Neural cell (in vitro differentiated cells): ENCODE measurements around the gene GJB3. TPM values are rescaled to one million over a fixed set of nuclear protein-coding genes. Genes with fewer than 3 reads are reported as not detected.

Experiments
- H2AFZ ChIP-seq: fragments of 200-600, 300-800 bp; sonication (generic), shearing (Covaris generic); 2 replicates; pipeline ENCODE4 v1.6.0; 2014; ENCODE audit warnings: low read depth, mild to moderate bottlenecking, antibody characterized with exemption, low read length, moderate library complexity
- H3F3A ChIP-seq: fragments of 200-600 bp; shearing (Covaris generic); 2 replicates; pipeline ENCODE4 v1.6.1; 2016; ENCODE audit warnings: mild to moderate bottlenecking, moderate library complexity, mixed read lengths, antibody characterized with exemption, low read length; ENCODE audit not compliant: insufficient read depth, poor library complexity, severe bottlenecking
- H3K27ac ChIP-seq: fragments of 200-600, 300-800 bp; sonication (generic), shearing (Covaris generic); 2 replicates; pipeline ENCODE4 v1.5.1; 2014; ENCODE audit warnings: mild to moderate bottlenecking, low read length, moderate library complexity
- H3K27me3 ChIP-seq: fragments of 300-800, 200-600 bp; sonication (generic), shearing (Covaris generic); 2 replicates; pipeline ENCODE4 v1.6.0; 2014; ENCODE audit warnings: mild to moderate bottlenecking, low read depth, low read length, moderate library complexity; ENCODE audit not compliant: insufficient read depth
- H3K36me3 ChIP-seq: fragments of 300-800, 200-600 bp; sonication (generic), shearing (Covaris generic); 2 replicates; pipeline ENCODE4 v1.5.1; 2014; ENCODE audit warnings: mild to moderate bottlenecking, antibody characterized with exemption, low read length, moderate library complexity; ENCODE audit not compliant: insufficient read depth
- H3K4me2 ChIP-seq: fragments of 300-800, 200-600 bp; sonication (generic), shearing (Covaris generic); 2 replicates; pipeline ENCODE4 v1.6.0; 2014; ENCODE audit warnings: mild to moderate bottlenecking, low read length
- H3K4me3 ChIP-seq: fragments of 300-800, 200-600 bp; sonication (generic), shearing (Covaris generic); 2 replicates; pipeline ENCODE4 v1.5.1; 2014; ENCODE audit warnings: mild to moderate bottlenecking, low read length, moderate library complexity
- H3K79me2 ChIP-seq: fragments of 200-600 bp; shearing (Covaris generic); replicated peaks from 2 replicates; pipeline ENCODE4 v1.6.0; 2014; ENCODE audit warnings: mild to moderate bottlenecking, low read length, moderate library complexity; ENCODE audit not compliant: insufficient read depth
- H3K9ac ChIP-seq: fragments of 300-800, 200-600 bp; sonication (generic), shearing (Covaris generic); 2 replicates; pipeline ENCODE4 v1.6.1; 2016; ENCODE audit warnings: mild to moderate bottlenecking, low read length, mixed read lengths
- H3K9me2 ChIP-seq: fragments of 200-600 bp; shearing (Covaris generic); 2 replicates; pipeline ENCODE4 v1.6.1; 2016; ENCODE audit warnings: mild to moderate bottlenecking, low read length, mixed read lengths; ENCODE audit not compliant: insufficient read depth
- H3K9me3 ChIP-seq: fragments of 200-600, 300-800 bp; sonication (generic), shearing (Covaris generic); 2 replicates; pipeline ENCODE4 v1.6.1; 2016; ENCODE audit warnings: mild to moderate bottlenecking, mixed run types, low read length, moderate library complexity, mixed read lengths
- H4K20me1 ChIP-seq: fragments of 200-600 bp; shearing (Covaris generic); 2 replicates; pipeline ENCODE4 v1.6.1; 2016; ENCODE audit warnings: mild to moderate bottlenecking, mixed run types; ENCODE audit not compliant: insufficient read depth
- CTCF ChIP-seq: fragments of 450-650 bp; IDR thresholded peaks from 2 replicates; pipeline ENCODE4 v1.5.1; 2014; ENCODE audit warnings: antibody characterized with exemption, mild to moderate bottlenecking, moderate library complexity; ENCODE audit not compliant: poor library complexity, severe bottlenecking
- EP300 ChIP-seq: fragments of 450-650 bp; conservative IDR thresholded peaks from 2 replicates; pipeline ENCODE4 v1.6.1; 2014; ENCODE audit warnings: antibody characterized with exemption, mild to moderate bottlenecking, moderate library complexity; ENCODE audit not compliant: poor library complexity, severe bottlenecking
- EZH2 ChIP-seq: fragments of 200-600, 300-800 bp; shearing (Covaris generic), sonication (generic); IDR thresholded peaks from 2 replicates; pipeline ENCODE4 v1.6.1; 2014; ENCODE audit warnings: antibody characterized with exemption, low read length, borderline replicate concordance, mild to moderate bottlenecking; ENCODE audit not compliant: insufficient read depth, poor library complexity, severe bottlenecking
- MXI1 ChIP-seq: fragments of 450-650 bp; conservative IDR thresholded peaks from 2 replicates; pipeline ENCODE4 v1.6.1; 2014; ENCODE audit warnings: antibody characterized with exemption, mild to moderate bottlenecking; ENCODE audit not compliant: poor library complexity, severe bottlenecking
- POLR2AphosphoS5 ChIP-seq: IDR thresholded peaks from 2 replicates; pipeline ENCODE4 v1.6.1; 2012
- RAD21 ChIP-seq: fragments of 450-650 bp; conservative IDR thresholded peaks from 2 replicates; pipeline ENCODE4 v1.6.1; 2014; ENCODE audit warnings: antibody characterized with exemption, mild to moderate bottlenecking, moderate library complexity
- REST ChIP-seq: IDR thresholded peaks from 2 replicates; pipeline ENCODE4 v1.6.1; 2012; ENCODE audit warnings: borderline replicate concordance
- SMC3 ChIP-seq: fragments of 450-650 bp; conservative IDR thresholded peaks from 2 replicates; pipeline ENCODE4 v1.6.1; 2014; ENCODE audit warnings: antibody characterized with exemption, mild to moderate bottlenecking, moderate library complexity; ENCODE audit not compliant: poor library complexity
- TAF1 ChIP-seq: IDR thresholded peaks from 2 replicates; pipeline ENCODE4 v1.6.1; 2012; ENCODE audit warnings: low read depth
- polyA plus RNA-seq: library from polyadenylated mRNA; depleted of rRNA; stranded (reverse); fragments of >200 nt; gene quantifications from 2 replicates; pipeline ENCODE4 v1.2.3, GENCODE V29; 2014

GJB3 gene
- polyA plus RNA-seq, 1 donor from 2014 or later = not detected

DNA sequence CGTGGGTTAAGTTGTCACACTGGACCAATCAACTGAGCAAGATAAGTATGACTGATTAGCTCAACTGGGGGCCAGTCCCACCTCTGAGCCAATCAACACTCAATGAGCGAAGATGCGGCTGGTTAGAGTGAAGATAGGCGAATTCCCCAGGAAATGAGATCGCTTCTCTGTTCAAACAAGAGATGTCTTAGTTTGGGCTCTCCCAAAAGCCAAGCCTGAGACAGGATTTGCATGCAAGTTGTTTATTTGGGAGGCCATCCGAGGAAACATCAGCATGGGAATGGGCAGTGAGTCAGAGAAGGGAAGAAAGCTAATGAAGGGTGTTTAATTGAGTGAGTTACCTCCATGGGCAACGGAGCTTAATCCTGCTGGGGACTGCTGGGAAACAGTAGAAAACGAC lies 31.0 kb upstream of the GJB3 start:
- no peaks in the 10 kb centered on the region for H3K36me3 ChIP-seq
- no peaks in the 10 kb centered on the region for H3K27me3 ChIP-seq
- H2AFZ ChIP-seq = no peak overlapping the region
- H3K79me2 ChIP-seq = no peaks in the 10 kb centered on the region
- no peaks in the 10 kb centered on the region for H3K9me3 ChIP-seq
- no peak for TF ChIP-seq EZH2
- TF ChIP-seq CTCF = no peak
- TF ChIP-seq MXI1 = no peak
- no peak for TF ChIP-seq SMC3
- TF ChIP-seq REST = no peak
- TF ChIP-seq RAD21 = no peak
- no peak for TF ChIP-seq TAF1
- no peak for TF ChIP-seq POLR2AphosphoS5
- TF ChIP-seq EP300 = no peak
- no peak overlapping the region for H3K27ac ChIP-seq
- no peaks in the 10 kb centered on the region for H3F3A ChIP-seq
- no peak overlapping the region for H3K4me3 ChIP-seq
- H4K20me1 ChIP-seq = no peaks in the 10 kb centered on the region
- H3K9ac ChIP-seq = no peak overlapping the region
- H3K9me2 ChIP-seq = no peaks in the 10 kb centered on the region
- H3K4me2 ChIP-seq = no peak overlapping the region

DNA sequence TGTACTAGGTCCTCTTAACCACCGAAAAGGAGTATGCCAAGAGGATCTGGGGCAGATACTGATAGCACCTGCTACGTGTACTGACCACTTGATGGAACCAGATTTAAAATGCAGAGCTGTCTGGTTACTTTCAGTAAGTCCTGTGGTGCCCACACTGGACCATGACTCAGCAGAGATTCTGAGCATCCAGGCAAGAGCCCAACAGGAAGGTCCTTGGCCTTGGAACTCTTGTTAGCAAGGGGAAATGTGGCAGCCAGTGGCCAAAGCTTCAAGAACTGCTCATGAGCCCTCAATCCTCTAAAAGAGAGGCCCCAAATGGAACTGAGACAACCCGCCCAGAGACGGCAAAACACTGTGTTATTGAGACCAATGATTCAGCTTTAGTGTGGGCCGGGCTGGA lies 30.4 kb upstream of the GJB3 start:
- no peak overlapping the region for H3K4me2 ChIP-seq

More for the DNA sequence above, 30.4 kb upstream of the GJB3 start:
- H3K9me2 ChIP-seq = no peaks in the 10 kb centered on the region
- H3K27ac ChIP-seq = no peak overlapping the region
- H4K20me1 ChIP-seq = no peaks in the 10 kb centered on the region
- no peak for TF ChIP-seq RAD21
- no peak for TF ChIP-seq EP300
- no peak for TF ChIP-seq TAF1
- TF ChIP-seq EZH2 = no peak
- no peak for TF ChIP-seq REST
- TF ChIP-seq SMC3 = no peak
- TF ChIP-seq CTCF = no peak
- TF ChIP-seq MXI1 = no peak
- no peak for TF ChIP-seq POLR2AphosphoS5
- no peaks in the 10 kb centered on the region for H3K36me3 ChIP-seq
- no peaks in the 10 kb centered on the region for H3K9me3 ChIP-seq
- no peak overlapping the region for H2AFZ ChIP-seq
- no peaks in the 10 kb centered on the region for H3K27me3 ChIP-seq
- no peaks in the 10 kb centered on the region for H3K79me2 ChIP-seq
- H3F3A ChIP-seq = no peaks in the 10 kb centered on the region
- no peak overlapping the region for H3K9ac ChIP-seq
- no peak overlapping the region for H3K4me3 ChIP-seq
